A673 (cell line): ENCODE measurements around the gene GRIK2.

Experiments used
- CTCF ChIP-seq: fragments of 300-800, 200-600 bp; sonication (generic); conservative IDR thresholded peaks from 2 replicates; pipeline ENCODE4 v1.5.1; 2017; ENCODE audit warnings: low read depth, mild to moderate bottlenecking, antibody characterized with exemption, low read length, moderate library complexity, mixed read lengths
- EZH2 ChIP-seq: fragments of 200-600 bp; sonication (generic); IDR thresholded peaks from 2 replicates; pipeline ENCODE4 v1.6.1; 2017; ENCODE audit warnings: borderline replicate concordance, low read depth, mild to moderate bottlenecking, mixed read lengths, antibody characterized with exemption, low read length; ENCODE audit not compliant: poor library complexity, severe bottlenecking

GRCh38 chr6:101652079-101652478 is 258.6 kb downstream of the GRIK2 start:
- TF ChIP-seq CTCF, result no peak
- TF ChIP-seq EZH2, result no peak
